LoVo (cell line): Measurements from ENCODE around the gene DBNL.

Experiments
- DNase-seq: peaks from one replicate; pipeline ENCODE4 v3.0.0-alpha.2; 2016; ENCODE audit warnings: low spot score

DBNL gene

GRCh38 chr7:44078521-44078920 is 34.0 kb downstream of the DBNL start:
- no peak for DNase-seq

GRCh38 chr7:44079331-44080021 is 35.0 kb downstream of the DBNL start:
- DNase-seq = no peak

- no peak for DNase-seq
These were observed 35.6 kb downstream of the DBNL start for GRCh38 chr7:44080118-44080517.

GRCh38 chr7:44080686-44081265 is 36.3 kb downstream of the DBNL start:
- DNase-seq = no peak

- no peak for DNase-seq
These were observed 36.8 kb downstream of the DBNL start for GRCh38 chr7:44081266-44081748.

- DNase-seq = peak; percentile 100
These were observed 38.2 kb downstream of the DBNL start for GRCh38 chr7:44082541-44083207.

GRCh38 chr7:44083796-44084195 is 39.3 kb downstream of the DBNL start:
- no peak for DNase-seq

GRCh38 chr7:44084701-44085100 is 40.2 kb downstream of the DBNL start:
- no peak for DNase-seq

GRCh38 chr7:44085546-44085945 is 41.0 kb downstream of the DBNL start:
- DNase-seq = no peak

- no peak for DNase-seq
These were observed 42.1 kb downstream of the DBNL start for GRCh38 chr7:44086627-44087026.

- no peak for DNase-seq
These were observed 43.7 kb downstream of the DBNL start for GRCh38 chr7:44087911-44088838.

GRCh38 chr7:44093102-44093641 is 48.7 kb downstream of the DBNL start:
- no peak for DNase-seq

- DNase-seq = no peak
These were observed 49.9 kb downstream of the DBNL start for GRCh38 chr7:44094365-44094764.

- DNase-seq = no peak
These were observed 50.5 kb downstream of the DBNL start for GRCh38 chr7:44094883-44095592.

GRCh38 chr7:44095781-44096180 is 51.3 kb downstream of the DBNL start:
- no peak for DNase-seq

GRCh38 chr7:44096326-44096881 is 51.9 kb downstream of the DBNL start:
- no peak for DNase-seq

- no peak for DNase-seq
These were observed 52.8 kb downstream of the DBNL start for GRCh38 chr7:44097064-44097932.

- no peak for DNase-seq
These were observed 53.9 kb downstream of the DBNL start for GRCh38 chr7:44098092-44099068.

GRCh38 chr7:44099669-44100068 is 55.2 kb downstream of the DBNL start:
- no peak for DNase-seq
